KMS-11 (cell line): Measurements from ENCODE around the gene TMEM106C.

Experiments used
- H2AFZ ChIP-seq: fragments of 200-600 bp; sonication (generic); 2 replicates; pipeline ENCODE4 v1.6.1; 2016; ENCODE audit warnings: antibody characterized with exemption, mixed run types, low read depth
- H3K27ac ChIP-seq: fragments of 200-600 bp; sonication (generic); 2 replicates; pipeline ENCODE4 v1.6.1; 2016; ENCODE audit warnings: mild to moderate bottlenecking, mixed run types
- H3K27me3 ChIP-seq: fragments of 200-600 bp; sonication (generic); 2 replicates; pipeline ENCODE4 v1.6.1; 2017; ENCODE audit warnings: mild to moderate bottlenecking, low read depth, mixed run types, moderate library complexity; ENCODE audit not compliant: insufficient read depth
- H3K36me3 ChIP-seq: fragments of 200-600 bp; sonication (generic); 2 replicates; pipeline ENCODE4 v1.6.1; 2017; ENCODE audit warnings: mild to moderate bottlenecking, mixed run types; ENCODE audit not compliant: insufficient read depth
- H3K4me1 ChIP-seq: fragments of 200-600 bp; sonication (generic); 2 replicates; pipeline ENCODE4 v1.6.1; 2016; ENCODE audit warnings: mild to moderate bottlenecking, low read depth, mixed run types; ENCODE audit not compliant: poor library complexity, severe bottlenecking
- H3K4me2 ChIP-seq: fragments of 200-600 bp; sonication (generic); 2 replicates; pipeline ENCODE4 v1.7.0; 2016; ENCODE audit warnings: mild to moderate bottlenecking, mixed run types
- H3K4me3 ChIP-seq: fragments of 200-600 bp; sonication (generic); IDR thresholded peaks from 2 replicates; pipeline ENCODE4 v1.6.1; 2017; ENCODE audit warnings: low read depth, low read length, mixed read lengths; ENCODE audit not compliant: insufficient read depth
- H3K79me2 ChIP-seq: fragments of 200-600 bp; sonication (generic); 2 replicates; pipeline ENCODE4 v1.6.1; 2016; ENCODE audit warnings: low read depth, mixed run types; ENCODE audit not compliant: insufficient read depth
- H3K9ac ChIP-seq: fragments of 200-600 bp; sonication (generic); 2 replicates; pipeline ENCODE4 v1.6.1; 2016; ENCODE audit warnings: mild to moderate bottlenecking, mixed run types
- H4K20me1 ChIP-seq: fragments of 200-600 bp; sonication (generic); 2 replicates; pipeline ENCODE4 v1.6.1; 2016; ENCODE audit warnings: mild to moderate bottlenecking, mixed run types; ENCODE audit not compliant: insufficient read depth
- TF ChIP-seq, protein P1 (sequence below): fragments of 200-600 bp; sonication (generic); conservative IDR thresholded peaks from 2 replicates; pipeline ENCODE4 v1.6.1; 2017; ENCODE audit warnings: low read depth, mild to moderate bottlenecking, antibody characterized with exemption, low read length, moderate library complexity, mixed read lengths

Gene TMEM106C

DNA sequence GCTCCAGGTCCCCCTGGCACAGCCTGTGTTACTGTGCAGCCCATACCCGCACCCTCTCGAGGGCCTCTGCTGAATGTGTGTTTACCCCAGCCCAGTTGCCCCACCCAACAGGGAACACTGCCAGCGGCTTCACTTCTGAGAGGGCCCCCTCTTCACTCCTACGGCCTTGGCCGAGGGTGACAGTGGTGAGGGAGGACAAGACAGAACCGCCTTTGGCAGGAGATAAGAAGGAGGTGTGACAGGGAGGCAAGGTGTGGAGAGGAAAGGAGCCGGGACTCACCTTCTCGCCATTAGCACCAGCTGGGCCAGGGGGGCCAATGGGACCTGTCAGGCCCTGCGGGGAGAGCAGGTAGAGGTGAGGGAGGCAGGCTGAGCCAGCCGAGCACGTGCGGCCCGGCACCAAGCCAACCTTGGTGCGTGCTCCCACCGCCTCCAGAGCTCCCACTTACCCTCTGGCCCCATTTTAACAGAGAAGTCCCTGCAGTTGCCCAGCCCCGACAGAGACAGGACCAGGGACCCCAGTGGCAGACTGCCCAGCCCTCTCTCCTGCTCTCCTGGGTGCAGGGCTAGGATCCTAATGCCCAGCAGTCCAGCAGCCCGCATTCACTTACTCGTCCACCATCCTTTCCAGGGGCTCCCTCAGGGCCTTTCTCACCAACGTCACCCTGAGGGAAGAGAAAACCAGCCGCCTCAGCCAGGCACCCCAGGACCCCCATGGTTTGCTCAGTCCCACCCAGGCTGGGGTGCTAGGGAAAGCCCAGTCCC lies 18.3 kb downstream of the TMEM106C start:
- H3K4me3 ChIP-seq: no peak overlapping the region
- H3K9ac ChIP-seq: no peak overlapping the region
- H3K36me3 ChIP-seq: no peaks in the 10 kb centered on the region
- H3K79me2 ChIP-seq: no peaks in the 10 kb centered on the region
- H4K20me1 ChIP-seq: no peaks in the 10 kb centered on the region
- TF ChIP-seq, protein P1, sequence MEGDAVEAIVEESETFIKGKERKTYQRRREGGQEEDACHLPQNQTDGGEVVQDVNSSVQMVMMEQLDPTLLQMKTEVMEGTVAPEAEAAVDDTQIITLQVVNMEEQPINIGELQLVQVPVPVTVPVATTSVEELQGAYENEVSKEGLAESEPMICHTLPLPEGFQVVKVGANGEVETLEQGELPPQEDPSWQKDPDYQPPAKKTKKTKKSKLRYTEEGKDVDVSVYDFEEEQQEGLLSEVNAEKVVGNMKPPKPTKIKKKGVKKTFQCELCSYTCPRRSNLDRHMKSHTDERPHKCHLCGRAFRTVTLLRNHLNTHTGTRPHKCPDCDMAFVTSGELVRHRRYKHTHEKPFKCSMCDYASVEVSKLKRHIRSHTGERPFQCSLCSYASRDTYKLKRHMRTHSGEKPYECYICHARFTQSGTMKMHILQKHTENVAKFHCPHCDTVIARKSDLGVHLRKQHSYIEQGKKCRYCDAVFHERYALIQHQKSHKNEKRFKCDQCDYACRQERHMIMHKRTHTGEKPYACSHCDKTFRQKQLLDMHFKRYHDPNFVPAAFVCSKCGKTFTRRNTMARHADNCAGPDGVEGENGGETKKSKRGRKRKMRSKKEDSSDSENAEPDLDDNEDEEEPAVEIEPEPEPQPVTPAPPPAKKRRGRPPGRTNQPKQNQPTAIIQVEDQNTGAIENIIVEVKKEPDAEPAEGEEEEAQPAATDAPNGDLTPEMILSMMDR: no peak
- peaks cover 8% of the 10 kb centered on the region; the same call in 1 of the 2 replicates for H3K27me3 ChIP-seq
- no peak overlapping the region for H3K4me2 ChIP-seq
- H3K4me1 ChIP-seq: peaks cover 2% of the 10 kb centered on the region
- H3K27ac ChIP-seq: no peak overlapping the region
- H2AFZ ChIP-seq: no peak overlapping the region

DNA sequence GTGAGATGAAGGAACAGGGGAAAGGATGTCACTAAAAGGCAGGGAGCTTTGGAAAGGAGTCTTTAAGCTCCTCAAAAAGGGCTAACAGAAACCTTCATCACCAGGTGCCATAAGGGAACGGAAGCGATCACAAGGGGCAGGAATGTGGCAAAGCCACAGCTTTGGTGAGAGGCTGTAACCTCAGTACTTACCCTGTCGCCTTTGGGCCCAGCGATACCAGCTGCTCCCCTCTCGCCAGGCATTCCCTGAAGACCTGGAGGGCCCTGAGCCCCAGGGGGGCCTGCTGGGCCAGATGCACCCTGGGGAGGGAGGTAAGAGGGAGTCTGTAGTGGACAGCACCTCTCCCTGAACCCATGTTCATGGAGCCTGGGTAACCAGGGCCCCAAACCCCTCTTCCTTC lies 18.9 kb downstream of the TMEM106C start:
- TF ChIP-seq, protein P1: no peak
- Histone ChIP-seq H3K4me1 (peaks cover 2% of the 10 kb centered on the region), H3K79me2 (no peaks in the 10 kb centered on the region), H2AFZ (no peak overlapping the region), H3K9ac (no peak overlapping the region), H3K27ac (no peak overlapping the region), H3K4me3 (no peak overlapping the region), H3K4me2 (no peak overlapping the region), H4K20me1 (no peaks in the 10 kb centered on the region), H3K36me3 (no peaks in the 10 kb centered on the region), H3K27me3 (peaks cover 8% of the 10 kb centered on the region; the same call in 1 of the 2 replicates)

DNA sequence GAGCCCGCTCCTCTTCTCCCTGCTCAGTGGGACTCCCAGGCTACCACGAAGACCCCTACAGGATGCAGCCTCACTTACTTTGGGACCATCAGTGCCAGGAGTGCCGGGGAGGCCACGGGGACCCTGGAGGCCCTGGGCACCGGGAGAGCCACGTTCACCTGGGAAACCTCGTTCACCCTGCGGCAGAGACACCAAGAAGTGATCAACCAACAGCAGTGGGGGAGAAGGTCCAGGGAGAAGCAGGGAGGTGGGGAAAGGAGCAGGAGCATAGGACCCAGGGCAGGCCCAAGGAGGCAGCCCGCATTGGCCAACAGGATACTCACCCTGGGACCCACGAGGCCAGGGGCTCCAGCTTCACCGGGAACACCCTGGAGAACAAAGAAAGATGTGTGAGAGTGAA lies 19.4 kb downstream of the TMEM106C start:
- TF ChIP-seq, protein P1: no peak
- Histone ChIP-seq H2AFZ (no peak overlapping the region), H3K36me3 (no peaks in the 10 kb centered on the region), H3K4me2 (no peak overlapping the region), H3K4me3 (no peak overlapping the region), H3K79me2 (no peaks in the 10 kb centered on the region), H3K9ac (no peak overlapping the region), H3K4me1 (peaks cover 2% of the 10 kb centered on the region), H3K27me3 (peaks cover 8% of the 10 kb centered on the region; the same call in 1 of the 2 replicates), H4K20me1 (no peaks in the 10 kb centered on the region), H3K27ac (no peak overlapping the region)

DNA sequence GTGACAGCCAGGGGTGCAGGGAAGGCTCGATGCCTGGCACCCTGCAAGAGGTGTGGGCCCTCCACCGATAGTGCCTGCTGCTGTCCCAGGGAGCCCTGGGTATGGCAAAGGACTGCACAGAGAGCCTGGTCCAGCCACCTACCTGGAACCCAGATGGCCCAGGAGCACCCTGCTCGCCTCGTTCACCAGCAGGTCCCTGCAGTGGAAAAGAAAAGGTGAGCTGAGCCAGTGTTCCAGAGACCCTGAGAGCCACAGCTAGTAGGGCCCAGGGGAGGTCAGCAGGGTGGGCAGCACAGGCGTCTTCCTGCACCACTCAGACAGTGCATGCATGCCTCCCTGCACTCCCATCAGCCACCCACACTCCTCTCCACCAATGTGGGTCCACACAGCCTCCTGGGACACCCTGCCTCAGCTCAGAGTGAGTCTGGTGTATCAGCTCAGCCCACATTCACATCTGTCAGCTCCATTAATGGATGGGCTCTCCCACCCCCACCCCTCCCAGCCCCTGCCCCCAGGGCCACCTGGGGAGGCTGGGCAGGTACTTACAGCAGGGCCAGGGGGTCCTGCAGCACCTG lies 20.2 kb downstream of the TMEM106C start:
- no peak overlapping the region for H3K4me2 ChIP-seq
- H2AFZ ChIP-seq: no peak overlapping the region
- H3K27ac ChIP-seq: no peak overlapping the region
- H3K9ac ChIP-seq: no peak overlapping the region
- H3K79me2 ChIP-seq: no peaks in the 10 kb centered on the region
- H3K36me3 ChIP-seq: no peaks in the 10 kb centered on the region
- H3K27me3 ChIP-seq: peaks cover 8% of the 10 kb centered on the region; the same call in 1 of the 2 replicates
- peaks cover 2% of the 10 kb centered on the region for H3K4me1 ChIP-seq
- no peak overlapping the region for H3K4me3 ChIP-seq
- H4K20me1 ChIP-seq: no peaks in the 10 kb centered on the region
- TF ChIP-seq, protein P1: no peak
